GM19099 (cell line): Measurements from ENCODE around the gene DCLK1.

Source experiments
- POLR2A ChIP-seq: IDR thresholded peaks from 3 replicates; pipeline ENCODE4 v1.6.1; 2011; ENCODE audit warnings: low read depth; ENCODE audit not compliant: insufficient read length; ENCODE audit errors: extremely low read depth

DCLK1 gene

DNA sequence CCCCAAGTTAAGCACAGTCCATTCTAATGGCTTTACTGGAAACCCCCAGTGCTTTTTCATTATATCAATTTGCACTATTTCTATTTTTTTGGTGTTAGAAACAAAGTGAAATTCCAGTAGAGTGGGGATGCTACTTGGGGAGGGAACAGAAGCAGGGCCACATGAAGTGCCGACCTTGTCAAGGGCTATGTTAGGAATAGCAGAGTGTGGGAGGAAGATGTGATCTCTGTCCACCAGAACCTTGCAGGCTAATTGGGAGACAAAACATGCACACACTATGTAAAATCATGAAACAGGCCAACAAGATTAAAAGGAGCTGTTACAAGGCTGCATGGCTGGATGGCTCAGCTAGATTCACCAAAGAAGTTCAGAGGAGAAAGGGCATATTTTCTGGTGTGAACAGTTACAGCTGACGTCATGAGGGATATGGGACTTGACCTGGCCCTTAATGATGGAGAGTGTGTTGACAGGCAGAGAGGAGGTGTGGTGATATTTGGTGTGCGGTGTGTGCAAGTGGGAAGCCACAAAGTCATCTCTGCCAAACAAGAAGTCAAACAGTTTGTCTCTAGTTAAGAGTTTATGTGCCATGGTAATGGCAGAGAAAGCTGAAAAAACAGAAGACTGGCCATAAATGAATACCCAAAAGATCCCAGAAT lies 336.3 kb downstream of the DCLK1 start:
- TF ChIP-seq POLR2A, result no peak

DNA sequence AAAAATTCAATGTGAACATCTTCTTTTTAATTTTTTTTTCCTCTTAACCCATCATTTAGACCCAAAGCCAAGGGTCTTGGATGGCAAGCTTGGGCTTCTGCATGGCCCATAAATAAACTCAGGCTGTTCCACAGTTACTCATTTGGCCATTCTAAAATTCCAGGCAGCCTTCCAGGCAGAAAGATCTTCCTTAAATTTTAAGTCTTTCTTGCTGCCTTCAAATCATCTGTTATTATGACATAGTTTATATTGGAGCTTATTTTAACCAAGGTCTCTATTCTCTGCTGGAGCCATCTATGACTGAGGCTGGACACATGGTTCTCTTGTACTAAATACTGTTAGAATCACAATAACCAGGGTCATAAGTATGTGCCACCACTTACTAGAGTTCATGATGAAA lies 337.4 kb downstream of the DCLK1 start:
- TF ChIP-seq POLR2A, result no peak

DNA sequence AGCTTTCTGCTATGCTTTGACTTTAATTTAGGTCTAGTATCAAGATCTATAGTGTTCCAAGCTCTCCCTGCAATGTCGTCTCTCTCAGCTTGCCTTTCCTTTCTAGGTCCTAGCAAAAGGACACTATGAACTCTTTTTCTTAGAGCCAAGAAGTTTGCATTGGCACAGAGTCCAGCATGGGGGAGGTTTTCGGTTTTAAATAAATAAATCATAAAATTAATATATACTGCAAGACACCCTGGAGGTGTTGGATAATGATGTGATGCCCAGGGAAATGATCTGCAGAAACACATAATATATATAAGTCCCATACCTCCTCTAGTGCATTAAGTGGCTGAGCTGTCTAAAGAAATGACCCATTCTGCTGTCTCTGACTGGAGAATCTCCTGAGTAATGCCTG lies 338.3 kb downstream of the DCLK1 start:
- no peak for TF ChIP-seq POLR2A

DNA sequence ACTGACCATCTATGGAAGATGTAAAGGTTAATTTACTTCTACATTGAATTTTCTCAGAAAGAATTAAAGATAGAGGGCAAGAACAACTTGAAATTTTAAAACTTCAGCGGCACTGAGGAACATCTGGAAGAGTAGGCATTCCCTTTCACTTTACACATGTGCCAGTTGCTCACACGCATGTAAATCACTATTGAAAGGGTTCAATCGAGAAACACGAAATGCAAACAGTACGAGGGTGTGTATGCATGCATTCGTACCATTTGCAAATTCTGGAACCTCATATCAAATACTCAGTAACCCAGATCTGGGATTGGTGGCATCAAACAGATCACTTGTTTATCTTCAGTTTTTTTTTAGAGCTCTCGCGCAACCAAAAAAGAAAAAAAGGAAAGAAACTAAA lies 339.2 kb downstream of the DCLK1 start:
- TF ChIP-seq POLR2A, result no peak

DNA sequence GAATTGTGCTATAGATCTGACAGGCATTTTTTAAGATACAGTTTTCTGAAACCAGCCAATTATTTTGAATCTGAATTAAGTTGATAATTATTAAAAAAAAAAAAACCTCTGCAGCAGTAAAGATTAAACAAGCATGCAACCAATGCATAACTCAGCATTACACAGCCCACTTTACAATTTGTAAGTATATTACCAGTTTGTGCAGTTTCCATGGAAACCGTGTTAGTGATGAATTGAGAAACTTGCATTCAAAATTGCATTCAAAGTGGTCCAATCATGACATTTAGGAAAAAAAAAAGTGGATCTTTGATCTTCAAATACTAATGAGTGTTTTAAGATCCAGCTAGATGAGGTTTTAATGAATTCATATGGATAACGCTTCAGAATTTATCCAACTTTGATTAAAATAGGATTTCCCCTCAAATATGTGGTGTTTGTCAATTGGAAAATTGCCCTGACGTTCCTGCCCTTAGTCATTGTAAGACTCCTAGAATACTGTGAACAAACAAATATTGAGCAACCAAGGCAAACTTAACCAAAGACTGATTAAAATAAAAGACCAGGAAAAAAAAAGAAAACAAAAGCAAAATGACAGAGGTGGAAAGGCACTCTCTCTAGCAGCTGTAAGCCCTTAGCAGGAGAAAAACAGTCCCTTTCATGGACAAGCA lies 339.9 kb downstream of the DCLK1 start:
- no peak for TF ChIP-seq POLR2A

DNA sequence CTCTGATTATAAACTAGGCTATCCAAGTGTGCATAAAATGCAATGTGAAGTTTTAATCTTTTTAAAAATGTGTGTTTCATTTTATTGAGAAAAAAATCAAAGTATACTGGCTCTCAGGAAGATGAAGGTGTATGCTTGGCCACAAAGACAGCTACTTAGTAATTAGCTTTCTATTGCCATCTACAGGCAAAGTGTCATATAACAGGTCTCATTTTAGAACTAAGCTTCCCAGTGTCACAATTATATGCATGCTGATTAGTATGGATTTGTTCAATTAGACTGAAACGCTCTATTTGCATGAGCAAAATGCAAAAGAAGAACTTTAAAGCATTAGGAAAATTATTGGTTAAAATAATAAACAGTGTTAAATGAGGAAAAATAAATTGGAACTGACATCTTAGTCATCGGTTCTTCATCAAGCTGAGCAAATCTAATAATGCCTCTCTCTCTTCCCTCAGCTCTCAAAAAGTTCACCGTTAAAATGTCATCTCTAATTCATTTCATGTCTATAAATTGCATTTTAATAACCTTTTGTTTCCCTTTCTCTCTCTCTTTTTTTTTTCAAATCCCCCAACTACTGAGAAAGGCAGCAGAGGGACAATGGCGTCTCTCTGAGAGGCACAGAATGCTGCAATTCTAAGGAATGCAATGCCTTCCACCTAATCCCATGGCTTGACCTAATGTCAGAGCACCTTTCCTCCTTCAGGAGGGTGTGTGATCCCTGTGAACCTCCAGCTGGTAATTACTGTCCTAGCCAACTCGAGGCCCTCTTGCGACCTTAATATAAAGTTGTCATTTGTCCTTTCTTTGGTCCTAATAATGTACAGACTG lies 341.6 kb downstream of the DCLK1 start:
- no peak for TF ChIP-seq POLR2A

DNA sequence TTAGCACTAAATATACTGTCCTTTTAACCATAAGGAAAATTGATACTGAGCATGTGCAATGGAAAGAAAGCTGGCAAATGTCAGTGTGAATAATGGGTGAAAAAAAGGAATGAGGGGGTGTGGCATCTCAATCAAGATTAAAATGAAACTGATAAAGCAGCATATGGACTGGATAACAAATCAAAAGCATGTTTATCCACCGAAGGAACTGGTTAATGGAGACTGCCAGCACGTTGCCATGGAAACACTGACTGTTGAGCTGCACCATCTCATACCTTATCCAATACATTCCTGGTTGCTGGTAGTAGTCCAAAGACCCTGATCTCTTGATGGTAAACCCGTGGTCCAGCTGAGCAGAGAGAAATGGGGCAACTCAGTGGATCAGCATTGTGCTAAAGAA lies 343.2 kb downstream of the DCLK1 start:
- no peak for TF ChIP-seq POLR2A

DNA sequence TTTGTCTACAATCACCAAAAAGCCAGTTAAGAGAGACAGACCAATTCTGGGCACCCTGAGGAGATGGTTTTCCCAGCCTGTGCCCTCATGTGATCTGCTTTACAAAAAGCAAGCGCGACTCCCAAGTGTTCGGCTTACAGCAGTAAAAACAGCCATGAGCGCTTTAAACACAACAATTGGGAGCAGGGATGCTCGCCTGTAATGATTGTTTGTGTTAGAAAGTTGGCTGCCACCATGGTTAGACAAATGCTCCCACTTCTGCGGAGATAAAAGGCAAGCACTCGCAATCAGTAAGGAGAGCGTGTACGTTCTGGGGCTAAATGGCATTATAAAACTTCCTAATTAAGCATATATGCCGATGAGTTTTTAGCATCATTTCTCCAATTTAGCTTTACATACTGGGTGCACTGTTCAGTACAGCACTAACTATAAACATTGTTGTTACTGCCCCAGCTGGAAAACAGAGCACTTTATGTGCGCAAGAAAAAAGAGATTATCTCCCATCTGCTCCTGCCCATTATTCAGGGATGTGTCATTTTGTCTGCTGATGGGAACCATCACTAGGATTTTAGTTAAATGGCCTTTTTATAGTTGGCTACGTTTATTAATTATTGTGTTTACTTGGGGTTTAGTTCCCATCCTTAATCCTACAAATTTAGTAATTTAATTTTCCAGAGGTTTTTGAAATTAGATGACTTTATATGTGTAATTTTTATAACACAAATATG lies 345.4 kb downstream of the DCLK1 start:
- no peak for TF ChIP-seq POLR2A

DNA sequence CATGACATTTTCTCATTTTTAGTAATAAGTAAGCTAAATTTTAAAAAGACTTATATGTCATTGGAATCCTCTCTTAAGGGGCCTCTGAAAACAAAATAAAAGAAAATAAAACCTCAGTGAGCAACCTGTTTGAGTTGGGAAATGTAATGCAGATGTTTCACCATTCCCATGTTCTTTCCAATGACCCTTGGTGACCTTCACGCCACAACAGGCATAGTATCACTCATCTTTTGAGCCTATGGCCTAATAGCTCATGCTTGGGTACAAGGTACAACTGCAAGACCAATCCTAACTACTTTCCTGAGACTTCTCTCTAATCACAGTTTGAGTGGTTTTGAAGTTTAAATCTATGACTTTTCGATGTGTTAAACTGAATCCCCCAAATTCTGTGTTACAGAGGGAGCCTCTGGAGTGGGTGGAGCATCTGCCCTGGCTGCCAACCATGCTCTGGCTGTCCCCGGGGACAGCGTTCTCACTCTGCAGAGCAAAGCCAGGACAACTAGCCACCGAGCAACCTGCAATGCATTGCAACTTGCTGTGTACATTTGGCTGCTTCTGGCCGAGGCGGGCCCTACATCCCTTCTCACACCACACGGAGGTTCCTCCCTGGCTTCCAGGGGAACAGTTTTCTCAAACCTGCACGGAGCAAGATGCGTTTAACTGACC lies 346.8 kb downstream of the DCLK1 start:
- no peak for TF ChIP-seq POLR2A

DNA sequence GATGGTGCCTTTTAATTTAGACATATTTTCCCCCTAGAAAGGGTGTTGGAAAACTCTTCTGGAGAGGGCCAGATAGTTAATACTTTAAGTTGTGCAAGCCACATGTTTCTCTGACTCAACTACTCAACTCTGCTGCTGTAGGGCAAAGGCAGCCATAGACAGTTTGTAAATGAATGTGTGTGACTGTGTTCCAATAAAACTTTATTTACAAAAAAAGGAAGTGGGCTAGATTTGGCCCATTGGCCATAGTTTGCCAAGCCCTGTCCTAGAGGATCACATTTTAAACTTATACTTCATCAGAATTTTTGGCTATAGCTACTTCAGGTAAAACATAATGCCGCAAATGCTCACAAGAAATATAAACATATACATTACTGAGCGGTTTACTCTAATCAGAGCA lies 348.4 kb downstream of the DCLK1 start:
- no peak for TF ChIP-seq POLR2A

DNA sequence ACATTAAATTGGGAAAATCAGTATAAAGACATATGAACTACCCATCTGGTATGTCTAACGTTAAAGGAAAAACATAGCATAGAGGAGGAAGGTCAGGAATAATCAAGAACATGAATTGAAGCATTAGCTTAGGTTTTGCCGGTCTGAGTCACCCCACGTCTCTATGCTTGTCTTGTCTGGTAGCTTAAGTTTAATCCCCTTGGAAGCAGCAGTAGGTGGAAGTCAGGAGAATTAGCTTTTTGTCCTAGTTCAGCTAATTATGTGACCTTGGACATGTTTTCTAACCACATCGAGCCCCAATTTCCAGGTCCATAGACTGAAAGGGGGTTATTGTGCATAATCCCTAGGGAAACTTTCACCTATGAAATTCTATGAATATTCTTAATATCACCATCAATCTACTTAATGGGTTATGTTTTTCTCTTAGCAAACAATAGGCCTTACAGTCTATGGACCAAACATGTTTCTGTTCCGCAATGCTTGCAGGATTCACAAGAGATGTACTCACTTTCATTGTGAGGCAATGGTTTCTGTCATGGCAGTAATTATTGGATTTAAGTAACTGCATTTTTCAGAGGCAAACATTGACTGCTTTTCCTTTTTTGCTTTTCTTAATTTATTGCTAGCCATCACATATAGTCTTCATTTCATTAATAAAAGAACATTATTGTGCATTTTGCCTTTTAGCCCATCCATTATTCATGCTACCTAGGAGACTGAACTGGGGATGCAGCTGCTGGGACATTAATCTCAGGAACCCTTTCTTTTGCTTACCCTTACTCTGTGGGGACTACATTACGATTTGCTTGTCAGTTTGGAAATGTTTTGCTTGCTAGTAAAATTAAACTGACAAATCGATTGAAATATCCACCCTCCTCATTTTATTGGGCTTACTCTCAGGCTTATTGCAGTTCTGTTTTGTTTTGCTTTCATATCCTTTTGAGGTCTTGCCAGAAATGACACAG lies 349.9 kb downstream of the DCLK1 start:
- TF ChIP-seq POLR2A, result no peak

DNA sequence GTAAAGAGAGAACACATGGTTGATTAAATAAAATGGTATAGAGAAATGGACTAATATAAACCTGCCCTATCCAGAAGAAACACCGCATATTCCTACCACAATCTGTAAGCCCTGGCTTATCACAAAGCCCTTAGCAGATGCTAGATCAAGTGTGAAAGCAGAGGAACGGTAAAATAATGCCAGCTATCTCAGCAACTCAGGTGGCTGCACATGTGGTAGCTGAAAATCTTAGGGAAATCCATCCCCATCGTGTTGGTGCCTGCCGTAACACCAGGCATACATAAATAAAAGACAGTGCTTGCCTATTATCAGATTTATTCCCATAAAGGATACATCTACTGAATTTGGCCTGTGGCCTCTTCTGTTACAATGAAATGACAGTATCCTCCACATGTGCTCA lies 350.6 kb downstream of the DCLK1 start:
- no peak for TF ChIP-seq POLR2A

DNA sequence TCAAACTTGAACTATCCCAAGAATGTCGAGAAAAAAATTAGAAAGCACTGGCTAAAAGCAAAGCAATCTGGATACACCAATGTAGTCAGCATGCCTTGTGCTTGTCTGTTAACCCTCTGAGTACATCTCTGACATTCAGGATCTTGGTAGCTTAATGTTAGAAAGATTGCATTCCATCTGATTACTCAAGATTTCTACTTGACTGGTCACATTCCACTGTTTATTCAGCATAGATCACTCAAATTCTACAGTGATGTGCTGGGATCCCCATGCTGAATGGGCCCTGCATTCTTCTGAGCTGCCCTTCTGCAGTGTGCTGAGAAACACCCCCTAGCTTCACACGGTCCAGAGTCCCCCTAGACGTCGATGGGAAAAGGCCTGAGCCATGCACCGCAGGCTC lies 359.3 kb downstream of the DCLK1 start:
- TF ChIP-seq POLR2A, result no peak
